HFF-Myc (cell line): ENCODE measurements around the gene HS3ST2.

ENCODE experiments used
- DNase-seq: peaks from one replicate; pipeline ENCODE4 v3.0.0-alpha.2; 2011; ENCODE audit warnings: low read depth; ENCODE audit errors: extremely low read depth
- H3K4me3 ChIP-seq: replicated peaks from 2 replicates; pipeline ENCODE4 v1.5.1; 2011; ENCODE audit warnings: low read depth, mild to moderate bottlenecking, control low read depth, low read length
- CTCF ChIP-seq: IDR thresholded peaks from 2 replicates; pipeline ENCODE4 v1.5.1; 2012; ENCODE audit warnings: mild to moderate bottlenecking, low read depth, low read length, control low read depth; ENCODE audit errors: missing control alignments

The HS3ST2 gene

GRCh38 chr16:22787466-22788192 lies 26.3 kb upstream of the HS3ST2 start:
- no peak overlapping the region; the same call in 1 of the 2 replicates for H3K4me3 ChIP-seq
- DNase-seq = peak; percentile 98
- TF ChIP-seq CTCF = no peak

GRCh38 chr16:22788193-22788530 lies 25.8 kb upstream of the HS3ST2 start:
- TF ChIP-seq CTCF = no peak
- DNase-seq = no peak
- H3K4me3 ChIP-seq = no peak overlapping the region

GRCh38 chr16:22789281-22789945 lies 24.5 kb upstream of the HS3ST2 start:
- no peak for DNase-seq
- TF ChIP-seq CTCF = no peak

GRCh38 chr16:22797551-22797950 lies 16.4 kb upstream of the HS3ST2 start:
- TF ChIP-seq CTCF = no peak
- DNase-seq = no peak
- H3K4me3 ChIP-seq = no peak overlapping the region

More at GRCh38 chr16:22789281-22789945, 24.5 kb upstream of the HS3ST2 start:
- no peak overlapping the region for H3K4me3 ChIP-seq

GRCh38 chr16:22799113-22799512 lies 14.8 kb upstream of the HS3ST2 start:
- no peak for TF ChIP-seq CTCF
- H3K4me3 ChIP-seq = no peak overlapping the region
- DNase-seq = no peak

GRCh38 chr16:22804893-22805292 lies 9.1 kb upstream of the HS3ST2 start:
- no peak for TF ChIP-seq CTCF
- no peak overlapping the region for H3K4me3 ChIP-seq
- no peak for DNase-seq

GRCh38 chr16:22805326-22805725 lies 8.6 kb upstream of the HS3ST2 start:
- no peak for TF ChIP-seq CTCF
- H3K4me3 ChIP-seq = no peak overlapping the region
- no peak for DNase-seq
